ENCODE data around the gene DDX55.

DNA sequence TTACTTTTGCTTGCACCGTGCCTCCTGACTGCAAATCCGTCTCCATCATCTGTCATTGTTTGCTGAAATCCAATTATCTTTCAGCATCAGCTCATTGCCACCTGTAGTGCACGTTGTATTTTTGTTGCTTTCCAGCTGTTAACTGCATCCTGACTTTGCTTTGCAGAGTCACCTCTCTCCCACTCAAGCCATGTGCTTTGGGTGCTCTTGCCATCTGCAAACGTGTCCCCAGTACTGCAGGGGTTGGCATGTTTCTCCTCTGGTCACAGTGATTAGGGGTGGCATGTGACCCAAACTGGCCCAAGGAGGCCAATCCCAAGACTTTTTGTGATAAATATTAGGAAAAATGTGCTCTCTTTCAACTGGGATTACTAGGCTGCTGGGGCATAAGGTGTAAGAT lies 28.0 kb upstream of the DDX55 start:
- no peak for TF ChIP-seq POLR2AphosphoS5 (IDR thresholded peaks at IDR 0.05; ENCODE audit: borderline replicate concordance, low read depth, low read length)
- no peak for TF ChIP-seq EZH2 (IDR thresholded peaks at IDR 0.05)

Measured in SK-N-MC (cell line).